Muscle of leg (tissue), 11 donors: ENCODE results near the gene ABCB11. TPM values are rescaled to one million over a fixed set of nuclear protein-coding genes. Genes with fewer than 3 reads are reported as not detected.

Experiments used
- DNase-seq: peaks from one replicate; pipeline ENCODE4 v3.0.0; 2013
- H3K27ac ChIP-seq: one replicate; pipeline ENCODE4 v1.5.1; 2013; ENCODE audit warnings: mild to moderate bottlenecking, low read length, control low read depth
- H3K27me3 ChIP-seq: one replicate; pipeline ENCODE4 v1.6.1; 2013; ENCODE audit warnings: low read length; ENCODE audit not compliant: control insufficient read depth, insufficient read depth
- H3K36me3 ChIP-seq: one replicate; pipeline ENCODE4 v1.6.1; 2013; ENCODE audit warnings: low read length; ENCODE audit not compliant: control insufficient read depth, insufficient read depth
- H3K4me1 ChIP-seq: one replicate; pipeline ENCODE4 v1.6.1; 2013; ENCODE audit warnings: low read length; ENCODE audit not compliant: control insufficient read depth, insufficient read depth
- H3K4me3 ChIP-seq: one replicate; pipeline ENCODE4 v1.5.1; 2013; ENCODE audit warnings: low read length, control low read depth
- H3K9me3 ChIP-seq: replicated peaks from 2 replicates; pipeline ENCODE4 v1.6.1; 2013; ENCODE audit warnings: low read depth, low read length; ENCODE audit not compliant: control insufficient read depth
- WGBS: methylation state at CpG from one replicate; pipeline ENCODE4 v1.1.5; 2013; ENCODE audit warnings: missing lambda C conversion rate; ENCODE audit not compliant: insufficient coverage; 5-methylcytosine and 5-hydroxymethylcytosine counted together
- polyA plus RNA-seq, 8 donors: library from polyadenylated mRNA; unstranded; fragments of 120-200 nt; gene quantifications; one replicate each; pipeline versions ENCODE4 v1.2.1 to v1.2.3, GENCODE V29; 2013; ENCODE audit warnings: inconsistent platforms in 1 of 8, low replicate concordance in 1 of 8; ENCODE audit not compliant: insufficient read length in 8 of 8, insufficient read depth in 1 of 8
- total RNA-seq: library from RNA; stranded (reverse); fragments of 120-200 nt; gene quantifications from one replicate; pipeline ENCODE4 v1.2.4, GENCODE V29; 2013

Gene ABCB11
- total and polyA plus RNA-seq, 9 donors: 0.04 to 0.27 (median 0.12) TPM; not detected in 3

DNA sequence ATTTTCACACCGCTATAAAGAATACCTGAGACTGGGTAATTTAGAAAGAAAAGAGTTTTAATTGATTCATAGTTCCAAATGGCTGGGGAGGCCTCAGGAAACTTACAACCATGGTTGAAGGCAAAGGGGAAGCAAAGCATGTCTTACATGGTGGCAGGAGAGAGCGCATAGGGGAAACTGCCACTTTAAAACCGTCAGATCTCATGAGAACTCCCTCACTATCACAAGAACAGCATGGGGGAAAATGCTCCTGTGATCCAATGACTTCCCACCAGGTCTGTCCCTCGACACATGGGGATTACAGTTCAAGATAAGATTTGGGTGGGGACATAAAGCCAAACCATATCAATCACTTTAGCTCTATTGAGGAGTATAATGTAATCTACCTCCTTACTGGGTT, 53.5 kb downstream of the ABCB11 start:
- H3K4me3 ChIP-seq: no peak overlapping the region
- no peaks in the 10 kb centered on the region for H3K27me3 ChIP-seq
- no peak for DNase-seq
- no peaks in the 10 kb centered on the region for H3K36me3 ChIP-seq
- H3K27ac ChIP-seq: no peak overlapping the region
- WGBS: no CpG with 5 or more reads among the region's 4 CpGs
- no peaks in the 10 kb centered on the region for H3K9me3 ChIP-seq
- H3K4me1 ChIP-seq: no peaks in the 10 kb centered on the region

DNA sequence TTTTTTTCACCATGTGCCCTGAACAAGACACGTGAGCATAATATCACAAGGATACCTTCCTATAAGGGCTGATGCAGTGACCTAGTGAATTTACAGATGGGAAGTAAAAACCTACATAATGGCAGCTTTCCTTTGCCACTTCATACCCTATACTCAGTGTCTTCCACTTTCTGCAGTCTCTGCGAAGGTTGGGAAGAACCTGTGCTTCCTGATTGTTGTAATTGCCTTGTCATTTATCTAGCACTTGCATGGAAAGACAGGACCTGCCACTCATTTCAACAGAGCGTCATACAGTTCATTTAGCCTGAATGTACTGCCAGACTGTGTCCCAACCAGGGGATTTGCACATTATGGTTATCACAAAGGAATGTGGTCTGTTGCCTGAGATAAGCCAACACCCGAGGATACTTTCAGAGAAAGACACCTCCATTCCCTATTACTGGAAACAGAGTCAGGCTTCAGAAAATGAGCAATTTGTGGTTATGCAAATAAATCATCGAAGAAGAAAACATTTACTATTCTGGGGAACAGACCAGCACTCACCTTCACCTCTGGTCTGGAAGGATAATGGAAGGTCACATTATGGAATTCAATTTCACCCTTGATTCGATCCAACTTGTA, 55.0 kb downstream of the ABCB11 start:
- WGBS: 75% methylated on average over 1 of the region's 6 CpGs
- H3K27me3 ChIP-seq: no peaks in the 10 kb centered on the region
- no peaks in the 10 kb centered on the region for H3K36me3 ChIP-seq
- no peaks in the 10 kb centered on the region for H3K4me1 ChIP-seq
- no peak overlapping the region for H3K27ac ChIP-seq
- H3K9me3 ChIP-seq: no peaks in the 10 kb centered on the region
- DNase-seq: no peak
- H3K4me3 ChIP-seq: no peak overlapping the region

DNA sequence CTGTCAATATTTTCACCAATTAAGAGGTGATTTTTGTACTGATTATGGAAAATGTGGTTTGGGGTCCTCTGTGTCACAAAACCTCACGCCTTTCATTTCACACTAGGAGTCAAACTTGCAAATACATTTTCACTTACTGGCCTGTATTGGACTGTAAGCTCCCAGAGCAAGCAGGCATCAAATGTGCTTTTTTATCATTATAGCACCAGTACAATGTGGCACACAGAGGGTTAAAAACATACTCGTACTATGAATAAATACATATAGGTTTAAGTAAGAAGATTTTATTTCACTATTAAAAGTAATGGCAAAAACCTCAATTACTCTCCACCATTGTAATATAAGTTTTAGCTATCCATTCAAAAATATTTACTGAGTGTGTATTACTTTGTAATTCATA, 56.7 kb downstream of the ABCB11 start:
- no peaks in the 10 kb centered on the region for H3K36me3 ChIP-seq
- no peaks in the 10 kb centered on the region for H3K27me3 ChIP-seq
- WGBS: no CpG with 5 or more reads among the region's 2 CpGs
- no peak overlapping the region for H3K4me3 ChIP-seq
- no peaks in the 10 kb centered on the region for H3K9me3 ChIP-seq
- no peak overlapping the region for H3K27ac ChIP-seq
- H3K4me1 ChIP-seq: no peaks in the 10 kb centered on the region
- DNase-seq: no peak

GRCh38 chr2:168971261-168971660, 59.9 kb downstream of the ABCB11 start:
- peak; percentile 18 for DNase-seq
- Histone ChIP-seq H3K4me1 (no peaks in the 10 kb centered on the region), H3K9me3 (no peaks in the 10 kb centered on the region), H3K27ac (no peak overlapping the region), H3K4me3 (no peak overlapping the region), H3K36me3 (no peaks in the 10 kb centered on the region), H3K27me3 (no peaks in the 10 kb centered on the region)
- no CpG with 5 or more reads among the region's 3 CpGs for WGBS

DNA sequence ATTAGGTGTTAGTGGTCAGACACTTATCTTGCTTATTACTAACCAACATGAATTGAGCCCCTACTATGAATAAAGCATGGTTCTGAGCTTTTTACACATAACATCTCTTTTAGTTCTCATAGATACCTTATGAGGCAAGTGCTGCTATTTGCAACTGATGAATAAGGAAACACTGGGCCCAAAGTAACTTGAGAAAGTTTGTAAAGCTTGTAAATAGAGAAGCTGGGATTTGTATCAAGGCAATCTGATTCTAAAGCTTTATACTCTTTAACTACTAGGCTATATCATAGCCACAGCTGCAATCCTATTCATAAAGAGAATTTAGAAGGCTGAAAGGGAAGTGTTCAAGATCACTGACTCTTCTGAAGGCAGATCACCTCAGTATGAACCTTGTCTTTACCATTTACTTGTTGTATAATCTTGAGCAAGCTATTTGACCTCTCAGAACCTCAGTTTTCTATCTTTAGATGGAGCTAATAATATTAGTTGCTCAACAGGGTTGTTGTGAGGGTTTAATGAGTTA, 60.4 kb downstream of the ABCB11 start:
- no peaks in the 10 kb centered on the region for H3K27me3 ChIP-seq
- no peak overlapping the region for H3K4me3 ChIP-seq
- H3K27ac ChIP-seq: no peak overlapping the region
- H3K36me3 ChIP-seq: no peaks in the 10 kb centered on the region
- no peaks in the 10 kb centered on the region for H3K9me3 ChIP-seq
- H3K4me1 ChIP-seq: no peaks in the 10 kb centered on the region
- DNase-seq: no peak

- no peaks in the 10 kb centered on the region for H3K4me1 ChIP-seq
- no CpG with 5 or more reads among the region's 2 CpGs for WGBS
- no peak for DNase-seq
- no peak overlapping the region for H3K4me3 ChIP-seq
- H3K36me3 ChIP-seq: no peaks in the 10 kb centered on the region
- no peaks in the 10 kb centered on the region for H3K27me3 ChIP-seq
- no peaks in the 10 kb centered on the region for H3K9me3 ChIP-seq
- H3K27ac ChIP-seq: no peak overlapping the region
These were observed 61.3 kb downstream of the ABCB11 start for GRCh38 chr2:168969865-168970264.

- Histone ChIP-seq H3K36me3 (no peaks in the 10 kb centered on the region), H3K4me3 (no peak overlapping the region), H3K27me3 (no peaks in the 10 kb centered on the region), H3K9me3 (no peaks in the 10 kb centered on the region), H3K4me1 (no peaks in the 10 kb centered on the region), H3K27ac (no peak overlapping the region)
- DNase-seq: no peak
- WGBS: no CpG with 5 or more reads among the region's 2 CpGs
These were observed 62.8 kb downstream of the ABCB11 start for GRCh38 chr2:168968342-168968741.

DNA sequence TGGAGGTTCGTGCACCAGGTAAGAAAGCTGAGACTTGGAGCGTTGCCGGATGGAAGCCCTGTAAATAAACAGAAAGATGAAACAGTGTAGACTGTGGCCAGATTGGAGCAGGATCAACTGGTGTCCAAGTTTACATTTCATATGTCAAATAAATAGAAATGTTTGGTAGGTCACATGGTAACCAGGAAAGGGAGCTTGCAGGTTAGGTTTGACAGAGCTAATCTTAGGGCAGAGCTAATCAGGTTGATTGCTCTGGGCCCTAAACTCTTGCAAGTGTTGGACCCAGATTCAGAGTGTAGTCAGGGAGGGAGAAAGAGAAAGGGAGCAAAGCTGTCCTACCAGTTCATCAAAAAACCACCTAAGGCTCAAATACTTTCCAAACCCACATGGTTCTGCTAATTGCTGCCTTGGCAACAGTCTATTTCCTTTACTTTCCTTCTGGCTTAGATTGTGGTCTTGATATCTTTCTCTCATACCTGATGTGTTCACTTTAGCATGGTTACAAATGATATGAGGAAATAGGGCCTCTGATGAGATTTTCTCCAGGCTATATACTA, 66.8 kb downstream of the ABCB11 start:
- Histone ChIP-seq H3K9me3 (no peaks in the 10 kb centered on the region), H3K4me3 (no peak overlapping the region), H3K27ac (no peak overlapping the region), H3K27me3 (no peaks in the 10 kb centered on the region), H3K4me1 (no peaks in the 10 kb centered on the region), H3K36me3 (no peaks in the 10 kb centered on the region)
- no peak for DNase-seq
- WGBS: 93% methylated on average over 3 of the region's 3 CpGs

GRCh38 chr2:168962636-168963035, 68.5 kb downstream of the ABCB11 start:
- Histone ChIP-seq H3K36me3 (no peaks in the 10 kb centered on the region), H3K27me3 (no peaks in the 10 kb centered on the region), H3K4me3 (no peak overlapping the region), H3K9me3 (no peaks in the 10 kb centered on the region), H3K27ac (no peak overlapping the region), H3K4me1 (no peaks in the 10 kb centered on the region)
- DNase-seq: no peak
- WGBS: no CpG with 5 or more reads among the region's 1 CpG

GRCh38 chr2:168961450-168962229, 69.5 kb downstream of the ABCB11 start:
- WGBS: no CpG with 5 or more reads among the region's 5 CpGs
- no peaks in the 10 kb centered on the region for H3K4me1 ChIP-seq
- no peaks in the 10 kb centered on the region for H3K27me3 ChIP-seq
- H3K4me3 ChIP-seq: no peak overlapping the region
- DNase-seq: peak; percentile 69
- H3K27ac ChIP-seq: no peak overlapping the region
- no peaks in the 10 kb centered on the region for H3K36me3 ChIP-seq
- H3K9me3 ChIP-seq: no peaks in the 10 kb centered on the region
